CD4-positive, alpha-beta T cell treated with Interleukin-15 for 4 hours (primary cell): ENCODE data around the gene AGAP1.

Experiments
- DNase-seq: peaks from one replicate; pipeline ENCODE4 v3.0.0-alpha.2; 2020; ENCODE audit warnings: low spot score

The AGAP1 gene

GRCh38 chr2:235493775-235494715 lies at the start of gene AGAP1:
TSS of gene AGAP1 (plus strand) at chr2:235494043.
- peak; percentile 5 for DNase-seq

DNA sequence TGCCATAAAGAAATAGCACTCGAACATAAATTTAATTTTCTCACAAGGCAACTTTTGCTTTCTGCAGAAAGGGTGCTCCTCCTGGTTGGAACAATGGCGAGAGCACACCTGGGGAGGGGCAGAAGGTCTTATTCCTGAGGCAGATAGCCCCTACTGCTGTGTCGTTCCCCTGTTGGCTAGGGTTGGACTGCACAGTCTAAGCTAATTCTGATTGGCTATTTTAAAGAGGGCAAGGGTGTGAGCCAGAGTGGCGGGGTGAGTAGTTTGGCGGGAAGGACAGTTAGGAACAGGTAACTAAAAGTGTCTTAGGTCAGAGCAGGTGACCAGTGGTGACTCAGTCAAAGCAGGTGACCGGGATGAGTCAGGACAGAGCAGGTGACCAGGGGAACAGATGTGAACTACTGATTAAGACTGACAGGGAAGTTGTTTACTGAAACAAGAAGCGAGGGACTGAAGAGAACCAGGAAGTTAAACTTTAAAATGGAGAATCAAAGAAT lies 49.7 kb upstream of the AGAP1 start:
- no peak for DNase-seq

DNA sequence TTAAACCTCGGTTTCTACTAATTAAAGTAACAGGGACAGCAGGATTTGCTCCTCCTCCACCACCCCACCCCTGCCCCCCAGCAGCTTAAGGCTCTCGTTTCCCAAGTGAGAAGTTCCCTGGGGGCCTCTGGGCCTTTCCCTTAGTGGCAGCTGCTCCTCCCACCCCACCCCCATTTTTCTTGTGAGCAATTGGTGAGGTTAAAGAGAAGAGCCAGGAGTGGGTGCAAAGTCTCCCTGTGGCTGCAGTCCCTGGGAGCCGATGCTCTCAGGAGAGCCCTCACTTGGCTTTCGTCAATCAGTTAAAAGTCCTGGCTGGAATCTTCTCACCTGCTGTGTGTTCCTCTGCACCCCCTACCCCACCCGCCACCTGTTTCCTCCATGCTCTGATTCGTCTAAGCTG lies 48.7 kb upstream of the AGAP1 start:
- DNase-seq: no peak

GRCh38 chr2:235446082-235446481 lies 47.8 kb upstream of the AGAP1 start:
- DNase-seq: no peak

GRCh38 chr2:235447210-235447609 lies 46.6 kb upstream of the AGAP1 start:
- DNase-seq: no peak

DNA sequence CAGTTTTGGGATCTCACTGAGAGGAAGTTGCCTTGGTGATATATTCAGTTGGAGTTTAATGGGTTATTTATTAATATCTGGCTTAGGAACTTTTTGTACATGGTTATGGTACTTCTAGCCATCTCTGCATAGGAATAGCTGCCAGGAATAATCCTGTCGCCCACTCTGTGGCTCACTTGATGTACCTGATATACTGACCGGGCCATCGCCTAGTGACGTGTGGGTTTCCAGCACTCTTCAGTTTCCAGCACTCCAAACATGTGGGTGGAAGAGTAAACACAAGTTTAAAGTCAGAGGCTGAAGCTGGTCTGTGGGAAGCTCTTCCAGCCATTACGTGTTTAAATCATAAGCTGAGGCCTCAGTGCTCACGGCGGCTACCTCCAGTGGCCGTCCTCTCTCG lies 44.3 kb upstream of the AGAP1 start:
- DNase-seq: no peak

- no peak for DNase-seq
Observed at GRCh38 chr2:235453605-235454151, 40.2 kb upstream of the AGAP1 start.

GRCh38 chr2:235458839-235459273 lies 35.0 kb upstream of the AGAP1 start:
- DNase-seq: no peak

DNA sequence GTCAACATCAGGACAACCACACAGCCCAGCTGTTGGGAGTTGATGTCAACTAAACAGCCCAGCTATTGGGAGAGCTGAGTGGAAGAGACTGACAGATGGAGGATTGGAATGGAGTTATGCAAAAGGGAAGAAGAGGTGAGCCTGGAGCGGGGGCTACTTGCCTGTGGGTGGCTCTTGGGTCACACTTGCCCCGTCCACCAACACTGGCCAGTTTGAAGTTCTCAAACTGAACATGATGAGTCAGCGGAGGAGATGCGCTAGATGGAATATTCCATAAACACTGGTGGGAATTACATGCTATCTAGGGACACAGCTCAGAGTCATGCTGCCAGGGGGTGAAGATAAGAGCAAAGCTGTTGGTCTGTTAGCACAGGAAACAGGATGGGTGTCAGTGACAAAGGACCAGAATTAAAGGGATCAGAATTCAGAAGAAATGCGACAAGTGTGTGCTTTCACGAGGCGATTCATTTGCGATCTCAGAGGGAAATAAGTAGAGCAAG lies 33.2 kb upstream of the AGAP1 start:
- DNase-seq: no peak

DNA sequence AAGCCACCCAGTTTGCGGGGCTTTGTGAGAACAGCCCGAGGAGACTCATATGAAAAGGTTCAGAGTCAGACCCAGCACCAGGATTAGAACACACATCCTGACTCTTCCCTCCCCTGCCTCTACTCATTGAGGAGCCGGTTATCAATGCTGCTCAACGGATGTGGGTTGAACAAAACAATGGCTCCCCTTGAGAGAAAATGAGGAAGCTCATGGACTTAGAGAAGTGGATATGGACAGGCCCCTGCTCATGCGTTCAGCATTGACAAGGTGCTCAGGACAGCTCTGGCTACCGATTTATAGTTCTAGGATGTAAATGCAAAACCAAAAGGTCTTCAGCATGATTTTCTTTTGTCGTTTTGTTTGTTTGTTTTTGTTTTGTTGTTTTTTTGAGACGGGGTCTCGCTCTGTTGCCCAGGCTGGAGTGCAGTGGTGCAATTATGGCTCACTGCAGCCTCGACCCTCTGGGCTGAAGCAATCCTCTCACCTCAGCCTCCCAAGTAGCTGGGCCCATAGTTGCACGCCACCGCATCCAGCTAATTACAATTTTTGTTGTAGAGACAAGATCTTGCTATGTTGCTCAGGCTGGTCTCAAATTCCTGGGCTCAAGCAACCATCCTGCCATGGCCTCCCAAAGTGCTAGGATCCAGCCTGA lies 32.0 kb upstream of the AGAP1 start:
- DNase-seq: no peak

GRCh38 chr2:235462415-235462790 lies 31.4 kb upstream of the AGAP1 start:
- no peak for DNase-seq

- no peak for DNase-seq
Observed at GRCh38 chr2:235463893-235464292, 29.9 kb upstream of the AGAP1 start.

DNA sequence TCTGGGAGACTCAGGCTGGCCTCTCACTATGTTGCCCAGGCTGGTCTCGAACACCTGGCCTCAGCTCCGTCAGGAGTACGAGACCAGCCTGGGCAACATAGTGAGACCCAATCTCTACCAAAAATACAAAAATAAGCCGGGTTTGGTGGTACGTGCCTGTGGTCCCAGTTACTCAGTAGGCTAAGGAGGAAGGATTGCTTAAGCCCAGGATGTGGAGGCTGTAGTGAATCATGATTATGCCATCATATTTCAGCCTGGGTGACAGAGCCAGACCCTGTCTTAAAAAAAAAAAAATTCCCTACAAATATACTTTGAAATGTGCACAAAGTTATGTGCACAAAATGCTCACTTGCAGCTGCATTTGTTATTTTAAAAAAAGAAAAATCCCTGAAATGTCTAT lies 26.3 kb upstream of the AGAP1 start:
- no peak for DNase-seq

DNA sequence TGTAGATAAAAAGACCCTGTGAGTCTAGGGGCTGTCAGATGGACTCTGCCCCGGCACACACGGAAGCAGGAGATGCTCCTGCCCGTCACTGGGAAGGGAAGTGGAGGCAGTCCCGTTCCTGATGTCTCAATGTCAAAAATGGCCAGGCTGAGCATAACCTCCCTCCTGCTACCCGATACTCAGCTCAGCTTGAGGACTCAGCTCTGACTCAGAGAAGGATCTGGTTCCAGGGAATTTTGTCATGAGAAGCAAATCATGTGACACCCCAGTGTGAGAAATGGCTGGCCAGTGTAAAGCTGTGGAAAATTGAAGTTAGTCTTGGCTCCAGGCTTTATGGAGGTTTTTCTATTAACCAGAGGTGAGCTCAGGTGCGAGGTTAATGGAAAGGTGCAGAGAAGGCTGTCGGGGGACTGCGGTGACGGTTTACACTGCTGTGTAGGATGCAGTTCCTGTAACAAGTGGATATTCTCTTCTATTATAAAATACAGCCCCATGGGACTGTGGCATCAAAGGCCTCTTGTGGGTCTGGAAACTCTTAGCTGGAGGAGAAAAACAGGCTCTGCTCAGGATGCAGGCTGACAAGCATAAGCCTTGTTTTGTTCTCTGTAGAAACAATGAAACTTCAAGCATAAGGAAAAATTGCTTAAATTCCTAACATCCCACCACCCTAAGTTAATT lies 24.7 kb upstream of the AGAP1 start:
- DNase-seq: no peak

DNA sequence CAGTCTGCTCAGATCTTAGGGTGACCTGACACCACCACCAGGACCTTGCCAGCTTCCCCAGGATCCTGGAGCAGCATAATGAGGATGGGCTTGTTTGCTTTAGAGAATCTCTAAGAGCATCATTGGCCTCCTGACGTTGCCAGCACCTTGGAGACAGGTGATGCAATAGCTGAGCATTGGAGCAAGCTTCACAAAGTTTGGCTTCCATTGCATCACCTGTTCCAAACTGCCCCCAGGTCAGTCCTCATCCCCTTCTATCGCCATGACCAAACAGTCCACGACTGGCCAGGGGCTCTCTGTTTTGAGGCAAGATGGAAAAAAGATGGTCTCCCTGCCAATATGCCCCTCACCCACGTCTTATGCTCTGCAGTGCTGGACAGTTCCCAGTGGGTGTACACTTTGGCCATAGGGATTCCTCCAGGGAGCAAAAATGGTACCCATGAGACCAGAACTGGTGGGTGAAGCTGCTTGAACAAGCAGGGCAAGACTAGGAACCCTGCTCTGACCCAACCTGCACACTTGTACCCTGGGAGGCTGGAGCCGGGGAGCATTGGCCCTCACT lies 22.6 kb upstream of the AGAP1 start:
- DNase-seq: no peak

DNA sequence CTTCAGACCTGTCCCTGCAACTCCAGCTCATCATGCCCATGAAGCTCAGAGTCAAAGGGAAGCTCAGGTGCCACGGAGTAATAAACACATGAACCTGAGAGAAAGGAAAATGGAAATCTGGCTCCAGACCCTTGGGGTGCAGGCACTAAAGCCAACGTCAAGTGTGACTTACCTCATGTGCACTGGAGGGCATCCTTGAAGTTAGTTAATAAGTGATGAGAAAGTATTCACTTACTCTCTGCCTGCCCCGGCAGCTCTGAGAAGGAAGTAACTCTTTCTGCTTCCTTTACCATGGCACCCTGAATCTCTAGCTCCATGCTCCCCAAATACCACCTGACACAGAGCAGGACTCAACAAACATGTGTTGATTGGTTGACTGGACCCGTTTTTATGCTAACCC lies 21.4 kb upstream of the AGAP1 start:
- no peak for DNase-seq

GRCh38 chr2:235478609-235479008 lies 15.2 kb upstream of the AGAP1 start:
- DNase-seq: no peak

- DNase-seq: no peak
Observed at GRCh38 chr2:235479604-235480003, 14.2 kb upstream of the AGAP1 start.

DNA sequence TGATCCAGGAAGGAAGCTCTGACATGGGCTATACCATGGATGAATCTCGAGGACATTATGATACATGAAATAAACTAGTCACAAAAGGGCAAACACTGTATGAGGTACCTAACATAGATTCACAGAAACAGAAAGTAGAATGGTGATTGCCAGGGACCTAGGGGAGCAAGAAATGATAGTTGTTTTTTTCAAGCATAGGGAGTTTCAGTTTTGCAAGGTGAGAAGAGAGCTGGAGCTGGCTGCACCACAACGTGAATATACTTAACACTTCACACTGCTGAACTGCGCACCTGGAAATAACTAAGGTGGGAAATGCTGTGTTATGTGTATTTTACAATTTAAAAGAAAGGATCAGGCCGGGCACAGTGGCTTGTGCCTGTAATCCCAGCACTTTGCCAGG lies 13.2 kb upstream of the AGAP1 start:
- DNase-seq: no peak

DNA sequence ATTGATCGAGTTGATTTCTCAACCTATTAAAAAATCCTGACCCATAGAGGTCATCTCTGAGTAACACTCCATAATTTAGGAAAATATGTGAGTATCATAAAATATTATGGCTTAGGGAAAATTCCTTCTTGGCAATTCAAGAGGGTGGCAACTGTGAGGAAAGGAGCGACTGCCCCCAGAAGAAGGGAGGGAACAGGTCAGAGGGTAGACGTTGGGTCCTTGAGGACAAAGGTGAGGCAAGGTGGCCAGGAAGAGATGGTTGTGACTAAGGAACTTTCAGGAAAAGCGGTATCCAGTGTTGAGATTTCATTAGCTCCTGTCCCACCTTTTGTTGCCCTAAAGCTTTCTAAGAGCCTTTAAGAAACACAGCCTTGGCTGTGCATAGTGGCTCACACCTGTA lies 10.5 kb upstream of the AGAP1 start:
- DNase-seq: no peak

DNA sequence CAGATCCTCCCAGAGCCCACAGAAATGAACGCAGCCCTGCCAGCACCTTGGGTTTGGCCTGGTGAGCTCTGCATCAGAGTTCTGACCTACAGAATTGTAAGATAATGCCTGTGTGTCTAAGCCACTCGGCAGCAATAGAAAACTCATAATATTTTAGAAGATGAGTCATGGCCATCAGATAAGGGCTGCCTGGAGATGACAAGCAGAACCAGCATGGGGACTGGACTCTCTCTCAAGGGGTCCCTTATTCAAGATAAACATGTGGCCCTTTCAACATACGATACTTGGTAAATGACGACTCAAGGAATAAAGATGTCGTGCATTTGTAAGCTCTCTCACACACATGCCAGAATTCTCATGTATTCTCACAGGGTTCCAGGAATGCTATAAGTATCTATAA lies 8.5 kb upstream of the AGAP1 start:
- DNase-seq: no peak

DNA sequence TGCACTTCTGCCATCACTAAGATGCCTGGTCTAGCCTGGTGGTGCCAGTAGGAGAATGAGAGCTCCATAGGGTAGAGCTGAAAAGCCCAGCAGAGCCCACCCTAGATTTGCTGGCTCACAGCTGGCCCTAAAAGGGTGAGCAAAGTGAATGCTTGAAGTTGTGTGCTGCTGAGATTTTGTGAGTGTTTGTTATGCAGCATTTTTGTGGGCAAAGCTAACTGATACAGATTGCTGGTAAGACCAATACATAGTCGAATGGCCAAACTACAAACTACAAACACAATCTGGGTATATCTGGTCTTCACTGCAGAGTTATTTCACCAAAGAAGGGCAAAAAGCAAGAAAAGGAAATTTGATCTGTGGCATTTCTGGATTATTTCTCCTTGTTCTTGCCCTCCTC lies 7.1 kb upstream of the AGAP1 start:
- DNase-seq: no peak
